Endothelial cell of umbilical vein (primary cell): Measurements from ENCODE around the gene EEF1AKMT2. TPM values are rescaled to one million over a fixed set of nuclear protein-coding genes. Genes with fewer than 3 reads are reported as not detected.

ENCODE experiments used
- BruUV-seq: library from RNA; stranded (reverse); fragments of 400-500 nt; replicated peaks from 2 replicates; lab custom pipeline; 2021; lab: Mats Ljungman, UMichigan
- CTCF ChIA-PET: fragments of 300-600, 350-600 bp; sonication (Branson Sonifier 250); formaldehyde crosslinking; loops from one replicate; lab custom pipeline; 2021; ENCODE audit warnings: antibody characterized with exemption, inconsistent platforms; lab: Charles Lee
- POLR2A ChIA-PET: fragments of 300-600, 350-600 bp; sonication (Branson Sonifier 250); formaldehyde crosslinking; loops from one replicate; lab custom pipeline; 2021; ENCODE audit warnings: antibody characterized with exemption, inconsistent platforms; lab: Charles Lee
- DNase-seq: peaks from one replicate; pipeline ENCODE4 v3.0.0-alpha.2; 2011; ENCODE audit warnings: low read depth, low spot score
- FAIRE-seq: peaks from 2 replicates; lab custom pipeline; 2011; peaks lifted over from hg19 to GRCh38; lab: Jason Lieb, UNC
- H2AFZ ChIP-seq: 2 replicates; pipeline ENCODE4 v1.6.0; 2012; ENCODE audit warnings: low read depth, low read length, control low read depth, inconsistent platforms
- H3K27ac ChIP-seq: 2 replicates; pipeline ENCODE4 v1.5.1; 2011; ENCODE audit warnings: low read depth, mild to moderate bottlenecking, control low read depth, low read length, moderate library complexity; ENCODE audit not compliant: insufficient read depth
- H3K27me3 ChIP-seq, 2 experiments: 2 replicates each; pipeline versions ENCODE4 v1.6.0 to v1.6.1; 2011; ENCODE audit warnings: low read length in 2 of 2, mixed read lengths in 1 of 2; ENCODE audit not compliant: control insufficient read depth in 2 of 2, insufficient read depth in 2 of 2
- H3K36me3 ChIP-seq, 2 experiments: 2 replicates in 1 of 2; 3 replicates in 1 of 2; pipeline ENCODE4 v1.5.1; 2011; ENCODE audit warnings: low read length in 2 of 2, mild to moderate bottlenecking in 1 of 2, moderate library complexity in 1 of 2; ENCODE audit not compliant: control insufficient read depth in 2 of 2, insufficient read depth in 2 of 2; ENCODE audit errors: extremely low read depth in 1 of 2
- H3K4me1 ChIP-seq: 3 replicates; pipeline ENCODE4 v1.5.1; 2011; ENCODE audit warnings: mild to moderate bottlenecking, low read length; ENCODE audit not compliant: control insufficient read depth, insufficient read depth; ENCODE audit errors: extremely low read depth
- H3K4me2 ChIP-seq: 2 replicates; pipeline ENCODE4 v1.6.1; 2011; ENCODE audit warnings: low read length, control low read depth, mixed read lengths; ENCODE audit not compliant: insufficient read depth
- H3K4me3 ChIP-seq, 3 experiments: fragments of 200-600 bp in 1 of 3; sonication (generic), shearing (Covaris generic) in 1 of 3; replicated peaks in 1 of 3; 2 replicates each; pipeline ENCODE4 v1.5.1; 2011 to 2016; ENCODE audit warnings: control low read depth in 3 of 3, low read length in 3 of 3, mild to moderate bottlenecking in 2 of 3, inconsistent platforms in 1 of 3, low read depth in 1 of 3, moderate library complexity in 1 of 3; ENCODE audit not compliant: insufficient read depth in 1 of 3
- H3K79me2 ChIP-seq: 2 replicates; pipeline ENCODE4 v1.6.0; 2012; ENCODE audit warnings: low read length, inconsistent platforms; ENCODE audit not compliant: control insufficient read depth, insufficient read depth
- H3K9ac ChIP-seq: replicated peaks from 2 replicates; pipeline ENCODE3; 2011; ENCODE audit warnings: low read length, control low read depth; ENCODE audit not compliant: insufficient read depth; ENCODE audit errors: extremely low read depth
- H3K9me1 ChIP-seq: replicated peaks from 3 replicates; pipeline ENCODE4 v1.6.0; 2011; ENCODE audit warnings: mild to moderate bottlenecking, low read length; ENCODE audit not compliant: control insufficient read depth, insufficient read depth; ENCODE audit errors: extremely low read depth
- H3K9me3 ChIP-seq: replicated peaks from 2 replicates; pipeline ENCODE4 v1.5.1; 2012; ENCODE audit warnings: low read length, inconsistent platforms; ENCODE audit not compliant: control insufficient read depth, insufficient read depth
- H4K20me1 ChIP-seq: replicated peaks from 2 replicates; pipeline ENCODE3; 2011; ENCODE audit warnings: mild to moderate bottlenecking, low read length; ENCODE audit not compliant: control insufficient read depth, insufficient read depth; ENCODE audit errors: extremely low read depth
- EZH2 ChIP-seq: IDR thresholded peaks from 2 replicates; pipeline ENCODE4 v1.6.1; 2012; ENCODE audit warnings: borderline replicate concordance, low read depth, mild to moderate bottlenecking, moderate library complexity, low read length, inconsistent platforms; ENCODE audit not compliant: severe bottlenecking
- FOS ChIP-seq: IDR thresholded peaks from 2 replicates; pipeline ENCODE4 v1.6.1; 2011; ENCODE audit warnings: mild to moderate bottlenecking, low read length, moderate library complexity, borderline replicate concordance; ENCODE audit not compliant: insufficient read depth
- GATA2 ChIP-seq: IDR thresholded peaks from 2 replicates; pipeline ENCODE4 v1.7.0; 2011; ENCODE audit warnings: low read depth, mild to moderate bottlenecking, moderate library complexity, mixed read lengths, low read length; ENCODE audit not compliant: insufficient read length, insufficient read depth
- JUN ChIP-seq: IDR thresholded peaks from 2 replicates; pipeline ENCODE4 v1.6.1; 2011; ENCODE audit warnings: borderline replicate concordance, low read depth; ENCODE audit not compliant: insufficient read length, insufficient read depth
- MAX ChIP-seq: IDR thresholded peaks from 2 replicates; pipeline ENCODE4 v1.6.1; 2011; ENCODE audit not compliant: insufficient read depth, insufficient read length
- MYC ChIP-seq: IDR thresholded peaks from one replicate; pipeline ENCODE4 v1.6.1; 2011; ENCODE audit warnings: mild to moderate bottlenecking, low read depth, low read length
- POLR2A ChIP-seq: IDR thresholded peaks from 2 replicates; pipeline ENCODE4 v1.6.1; 2012; ENCODE audit warnings: low read depth, mild to moderate bottlenecking, control low read depth, low read length
- POLR2AphosphoS5 ChIP-seq: IDR thresholded peaks from 2 replicates; pipeline ENCODE4 v1.6.1; 2012; ENCODE audit warnings: low read depth, mild to moderate bottlenecking, control low read depth, low read length, moderate library complexity; ENCODE audit not compliant: insufficient read depth
- dilution Hi-C: fragments of 300-500 bp; cut with MboI; formaldehyde crosslinking; loops from one replicate; pipeline ENCODE4 v1.15.0; 2019; ENCODE audit warnings: low sequenced_read_pairs; ENCODE audit not compliant: extremely low pct_ligation_motif_present
- intact Hi-C: fragments of 100-400 bp; cut with micrococcal nuclease; formaldehyde crosslinking; loops from one replicate; pipeline ENCODE4 v1.10.0; 2022
- polyA plus RNA-seq, 4 experiments: library from polyadenylated mRNA; depleted of rRNA in 3 of 4; stranded (reverse) in 3 of 4; unstranded in 1 of 4; fragments of >200 nt; gene quantifications; 2 replicates each; pipeline versions ENCODE4 v1.2.1 to v1.2.3, GENCODE V29; 2011 to 2012; ENCODE audit warnings: missing spikeins in 1 of 4
- total RNA-seq: library from RNA; stranded (reverse); gene quantifications from 2 replicates; pipeline ENCODE4 v1.2.3, GENCODE V29; 2021
- TF ChIP-seq, protein P1 (sequence below), 2 donors: IDR thresholded peaks; 1 replicate in 1 of 2; 2 replicates in 1 of 2; pipeline ENCODE4 v1.5.1; 2011; ENCODE audit warnings: low read length in 2 of 2, mild to moderate bottlenecking in 2 of 2, moderate library complexity in 2 of 2, control low read depth in 1 of 2, inconsistent platforms in 1 of 2, low read depth in 1 of 2; ENCODE audit not compliant: insufficient read depth in 1 of 2; ENCODE audit errors: extremely low read depth in 1 of 2

Gene EEF1AKMT2
- total and polyA plus RNA-seq, 2 donors (not counting 3 experiments of a cell fraction or from before 2014, with no cell fraction given), result 8.5 to 21.3 TPM

DNA sequence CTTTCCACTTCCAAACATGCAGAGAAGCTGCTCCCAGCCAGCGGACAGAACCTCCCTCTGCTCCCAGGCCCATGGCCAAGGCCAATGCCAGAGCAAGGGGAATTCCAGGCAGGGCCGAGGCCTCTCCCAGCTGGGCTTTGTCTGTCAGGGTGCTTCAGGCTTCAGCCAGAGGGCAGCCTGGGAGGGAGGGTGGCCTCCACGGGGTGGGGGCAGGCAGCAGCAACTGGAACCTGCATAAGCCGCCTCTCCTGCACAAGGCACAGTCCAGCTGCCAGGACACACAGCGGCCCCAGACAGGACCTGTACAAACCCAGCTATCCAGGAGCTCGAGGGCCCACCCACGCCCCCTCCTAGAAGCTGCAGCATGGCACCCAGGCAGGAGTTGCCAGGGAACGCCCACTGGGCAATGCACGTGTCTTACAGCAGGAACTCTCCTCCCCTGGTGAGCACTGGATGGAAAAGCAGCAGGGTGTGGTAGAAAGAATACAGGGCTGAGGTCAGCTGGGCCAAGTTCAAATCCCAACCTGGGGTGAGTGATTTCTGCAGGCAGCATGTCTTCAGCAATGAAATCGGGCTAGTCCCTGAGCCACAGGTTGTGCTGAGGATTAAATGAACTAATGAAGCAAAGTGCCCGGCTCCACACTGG lies 55.1 kb downstream of the EEF1AKMT2 start:
- no TSS peak for BruUV-seq
- dilution Hi-C loops, result no loop called here

GRCh38 chr10:124735491-124736286 lies 56.0 kb downstream of the EEF1AKMT2 start:
- Histone ChIP-seq H3K9ac (no peak overlapping the region), H3K4me1 (peaks cover 11% of the 10 kb centered on the region), H3K4me2 (no peak overlapping the region), H3K36me3 (no peaks in the 10 kb centered on the region), H4K20me1 (no peaks in the 10 kb centered on the region), H3K27ac (no peak overlapping the region), H2AFZ (no peak overlapping the region), H3K79me2 (peaks cover 31% of the 10 kb centered on the region), H3K27me3 (no peaks in the 10 kb centered on the region), H3K9me3 (no peaks in the 10 kb centered on the region), H3K4me3 (no peak overlapping the region), H3K9me1 (no peaks in the 10 kb centered on the region)
- TF ChIP-seq EZH2, result no peak
- TF ChIP-seq JUN, result no peak
- TF ChIP-seq MAX, result no peak
- TF ChIP-seq GATA2, result no peak
- TF ChIP-seq POLR2AphosphoS5, result no peak
- TF ChIP-seq, protein P1, sequence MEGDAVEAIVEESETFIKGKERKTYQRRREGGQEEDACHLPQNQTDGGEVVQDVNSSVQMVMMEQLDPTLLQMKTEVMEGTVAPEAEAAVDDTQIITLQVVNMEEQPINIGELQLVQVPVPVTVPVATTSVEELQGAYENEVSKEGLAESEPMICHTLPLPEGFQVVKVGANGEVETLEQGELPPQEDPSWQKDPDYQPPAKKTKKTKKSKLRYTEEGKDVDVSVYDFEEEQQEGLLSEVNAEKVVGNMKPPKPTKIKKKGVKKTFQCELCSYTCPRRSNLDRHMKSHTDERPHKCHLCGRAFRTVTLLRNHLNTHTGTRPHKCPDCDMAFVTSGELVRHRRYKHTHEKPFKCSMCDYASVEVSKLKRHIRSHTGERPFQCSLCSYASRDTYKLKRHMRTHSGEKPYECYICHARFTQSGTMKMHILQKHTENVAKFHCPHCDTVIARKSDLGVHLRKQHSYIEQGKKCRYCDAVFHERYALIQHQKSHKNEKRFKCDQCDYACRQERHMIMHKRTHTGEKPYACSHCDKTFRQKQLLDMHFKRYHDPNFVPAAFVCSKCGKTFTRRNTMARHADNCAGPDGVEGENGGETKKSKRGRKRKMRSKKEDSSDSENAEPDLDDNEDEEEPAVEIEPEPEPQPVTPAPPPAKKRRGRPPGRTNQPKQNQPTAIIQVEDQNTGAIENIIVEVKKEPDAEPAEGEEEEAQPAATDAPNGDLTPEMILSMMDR (IDR thresholded peaks at IDR 0.05; ENCODE audit: extremely low read depth in 1 of 2, insufficient read depth in 1 of 2, low read depth in 1 of 2, low read length in 2 of 2), result no peak
- no peak for TF ChIP-seq MYC
- TF ChIP-seq POLR2A, result no peak
- TF ChIP-seq FOS, result no peak
- dilution Hi-C loops, result no loop called here
- CTCF ChIA-PET, result interaction anchor here (1.4 kb wide), 1 partner anchor 103 kb away, joined by 3 read pairs; no protein-coding TSS in a partner anchor
- no peak for DNase-seq
- intact Hi-C loops, result no loop called here
- POLR2A ChIA-PET, result no interaction called here
- no TSS peak for BruUV-seq
- FAIRE-seq, result no peak

More for the DNA sequence above, 55.1 kb downstream of the EEF1AKMT2 start:
- DNase-seq (peak; percentile 28), FAIRE-seq (no peak)
- no peak for TF ChIP-seq EZH2
- Histone ChIP-seq H3K27ac (no peak overlapping the region), H3K4me2 (no peak overlapping the region), H4K20me1 (no peaks in the 10 kb centered on the region), H2AFZ (no peak overlapping the region), H3K36me3 (no peaks in the 10 kb centered on the region), H3K79me2 (peaks cover 31% of the 10 kb centered on the region), H3K9ac (no peak overlapping the region), H3K27me3 (no peaks in the 10 kb centered on the region), H3K4me1 (peaks cover 20% of the 10 kb centered on the region), H3K9me3 (no peaks in the 10 kb centered on the region), H3K4me3 (no peak overlapping the region), H3K9me1 (no peaks in the 10 kb centered on the region)
- intact Hi-C loops, result no loop called here
- CTCF ChIA-PET, result no interaction called here
- POLR2A ChIA-PET, result no interaction called here
